GM18498 (cell line): Measurements from ENCODE around the gene ARPC5.
"Not testable (repeated sequence)": the region's sequence is repeated elsewhere in the genome, so short reads cannot be mapped to it uniquely, and the experiment has no call there.

Source experiments
- ATAC-seq: cut with Tn5 transposase; IDR thresholded peaks from one replicate; pipeline ENCODE4 v1.9.1; 2021; ENCODE audit warnings: mild to moderate bottlenecking, moderate library complexity; ENCODE audit not compliant: unreplicated experiment

ARPC5 gene

GRCh38 chr1:183635606-183636333, at the start of gene ARPC5:
TSS of gene ARPC5 (minus strand) at chr1:183635783. CDS start at chr1:183635659, 124 bp downstream.
- ATAC-seq = peak; percentile 89

- ATAC-seq = no peak
Measured at GRCh38 chr1:183685112-183685713, 49.6 kb upstream of the ARPC5 start.

- ATAC-seq = not testable (repeated sequence)
Measured at GRCh38 chr1:183679363-183679762, 43.8 kb upstream of the ARPC5 start.

GRCh38 chr1:183678819-183679218, 43.2 kb upstream of the ARPC5 start:
- no peak for ATAC-seq

GRCh38 chr1:183676586-183677189, 41.1 kb upstream of the ARPC5 start:
- ATAC-seq = no peak

- no peak for ATAC-seq
Measured at GRCh38 chr1:183675883-183676585, 40.5 kb upstream of the ARPC5 start.

GRCh38 chr1:183675381-183675780, 39.8 kb upstream of the ARPC5 start:
- no peak for ATAC-seq

GRCh38 chr1:183674886-183675285, 39.3 kb upstream of the ARPC5 start:
- ATAC-seq = no peak

- no peak for ATAC-seq
Measured at GRCh38 chr1:183674339-183674738, 38.8 kb upstream of the ARPC5 start.

- ATAC-seq = no peak
Measured at GRCh38 chr1:183673605-183674323, 38.2 kb upstream of the ARPC5 start.

- no peak for ATAC-seq
Measured at GRCh38 chr1:183670169-183670568, 34.6 kb upstream of the ARPC5 start.

- no peak for ATAC-seq
Measured at GRCh38 chr1:183656355-183656754, 20.8 kb upstream of the ARPC5 start.

GRCh38 chr1:183655562-183656075, 20.0 kb upstream of the ARPC5 start:
- peak; percentile 58 for ATAC-seq

- ATAC-seq = no peak
Measured at GRCh38 chr1:183654706-183655105, 19.1 kb upstream of the ARPC5 start.

- no peak for ATAC-seq
Measured at GRCh38 chr1:183653876-183654451, 18.4 kb upstream of the ARPC5 start.

GRCh38 chr1:183653462-183653794, 17.8 kb upstream of the ARPC5 start:
- no peak for ATAC-seq

GRCh38 chr1:183652547-183653461, 17.2 kb upstream of the ARPC5 start, which contains the start of gene APOBEC4:
TSS of gene APOBEC4 (minus strand) at chr1:183653316. CDS start at chr1:183648781, 4,535 bp downstream.
- ATAC-seq = peak; percentile 38

GRCh38 chr1:183652107-183652506, 16.5 kb upstream of the ARPC5 start:
- peak; percentile 61 for ATAC-seq

GRCh38 chr1:183651612-183652011, 16.0 kb upstream of the ARPC5 start:
- ATAC-seq = no peak
